A673 (cell line): ENCODE measurements around the gene RNU1-1.

Experiments used
- EZH2 ChIP-seq: fragments of 200-600 bp; sonication (generic); IDR thresholded peaks from 2 replicates; pipeline ENCODE4 v1.6.1; 2017; ENCODE audit warnings: borderline replicate concordance, low read depth, mild to moderate bottlenecking, mixed read lengths, antibody characterized with exemption, low read length; ENCODE audit not compliant: poor library complexity, severe bottlenecking
- TF ChIP-seq, protein P1 (sequence below): fragments of 300-800, 200-600 bp; sonication (generic); conservative IDR thresholded peaks from 2 replicates; pipeline ENCODE4 v1.5.1; 2017; ENCODE audit warnings: low read depth, mild to moderate bottlenecking, antibody characterized with exemption, low read length, moderate library complexity, mixed read lengths

DNA sequence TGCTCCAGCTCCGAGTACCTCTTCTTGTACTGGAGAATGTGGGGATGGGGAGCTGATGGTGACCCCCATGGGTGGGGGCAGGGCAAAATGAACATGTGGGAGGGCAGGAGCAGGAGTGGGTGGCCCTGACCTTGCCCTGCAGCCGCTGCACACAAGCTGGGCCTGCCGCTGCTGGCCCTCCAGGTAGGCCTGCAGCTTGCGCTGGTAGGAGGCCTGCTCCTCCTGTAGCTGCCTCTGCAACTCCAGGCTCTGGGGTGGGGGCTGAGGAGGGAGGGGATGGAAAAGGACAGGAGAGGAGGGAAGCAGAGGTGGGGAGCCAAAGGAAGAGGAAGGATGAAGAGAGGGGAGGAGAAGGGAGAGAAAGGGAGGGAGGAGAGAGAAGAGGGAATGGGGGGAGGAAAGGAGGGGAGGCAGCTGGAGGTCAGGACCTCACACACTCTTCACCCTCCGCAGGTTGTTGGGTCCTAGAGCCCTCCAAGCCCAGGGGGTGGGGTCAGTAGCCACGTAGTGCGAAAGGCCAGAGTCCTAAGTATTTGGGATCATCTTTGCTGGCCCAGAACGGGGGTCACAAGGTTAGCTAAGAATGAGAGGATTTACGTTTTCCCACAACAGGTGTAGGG is 22.9 kb downstream of the RNU1-1 start:
- TF ChIP-seq, protein P1, sequence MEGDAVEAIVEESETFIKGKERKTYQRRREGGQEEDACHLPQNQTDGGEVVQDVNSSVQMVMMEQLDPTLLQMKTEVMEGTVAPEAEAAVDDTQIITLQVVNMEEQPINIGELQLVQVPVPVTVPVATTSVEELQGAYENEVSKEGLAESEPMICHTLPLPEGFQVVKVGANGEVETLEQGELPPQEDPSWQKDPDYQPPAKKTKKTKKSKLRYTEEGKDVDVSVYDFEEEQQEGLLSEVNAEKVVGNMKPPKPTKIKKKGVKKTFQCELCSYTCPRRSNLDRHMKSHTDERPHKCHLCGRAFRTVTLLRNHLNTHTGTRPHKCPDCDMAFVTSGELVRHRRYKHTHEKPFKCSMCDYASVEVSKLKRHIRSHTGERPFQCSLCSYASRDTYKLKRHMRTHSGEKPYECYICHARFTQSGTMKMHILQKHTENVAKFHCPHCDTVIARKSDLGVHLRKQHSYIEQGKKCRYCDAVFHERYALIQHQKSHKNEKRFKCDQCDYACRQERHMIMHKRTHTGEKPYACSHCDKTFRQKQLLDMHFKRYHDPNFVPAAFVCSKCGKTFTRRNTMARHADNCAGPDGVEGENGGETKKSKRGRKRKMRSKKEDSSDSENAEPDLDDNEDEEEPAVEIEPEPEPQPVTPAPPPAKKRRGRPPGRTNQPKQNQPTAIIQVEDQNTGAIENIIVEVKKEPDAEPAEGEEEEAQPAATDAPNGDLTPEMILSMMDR: no peak
- no peak for TF ChIP-seq EZH2
